Common myeloid progenitor, CD34-positive (primary cell): ENCODE results near the gene VSIG10L2.

Experiments used
- CTCF ChIA-PET: fragments of 350-600 bp; sonication (Branson Sonifier 250); formaldehyde crosslinking; loops from one replicate; lab custom pipeline; 2021; ENCODE audit warnings: antibody characterized with exemption; lab: Charles Lee
- POLR2A ChIA-PET: fragments of 350-600 bp; sonication (Branson Sonifier 250); formaldehyde crosslinking; loops from one replicate; lab custom pipeline; 2021; ENCODE audit warnings: antibody characterized with exemption; lab: Charles Lee
- DNase-seq, 3 donors: peaks; one replicate each; pipeline versions ENCODE4 v3.0.0 to v3.0.0-alpha.2; 2013
- H3K27ac ChIP-seq, 2 experiments: 1 replicate in 1 of 2; 2 replicates in 1 of 2; pipeline ENCODE4 v1.7.0; 2013; ENCODE audit warnings: inconsistent platforms in 2 of 2, low read length in 2 of 2, mild to moderate bottlenecking in 2 of 2, low read depth in 1 of 2, moderate library complexity in 1 of 2; ENCODE audit not compliant: severe bottlenecking in 2 of 2, insufficient read depth in 1 of 2, poor library complexity in 1 of 2
- H3K27me3 ChIP-seq, 5 experiments: replicated peaks in 2 of 5; 1 replicate in 3 of 5; 2 replicates in 2 of 5; pipeline versions ENCODE4 v1.6.1 to v1.7.0; 2013; ENCODE audit warnings: low read length in 4 of 5, mild to moderate bottlenecking in 2 of 5, moderate library complexity in 2 of 5, inconsistent platforms in 1 of 5; ENCODE audit not compliant: insufficient read depth in 5 of 5, control insufficient read depth in 4 of 5
- H3K36me3 ChIP-seq, 4 experiments: 1 replicate in 2 of 4; 2 replicates in 2 of 4; pipeline versions ENCODE4 v1.6.1 to v1.7.0; 2013; ENCODE audit warnings: low read length in 3 of 4, control low read depth in 1 of 4, mild to moderate bottlenecking in 1 of 4; ENCODE audit not compliant: control insufficient read depth in 4 of 4, insufficient read depth in 4 of 4
- H3K4me1 ChIP-seq, 4 experiments: 1 replicate in 3 of 4; 2 replicates in 1 of 4; pipeline versions ENCODE4 v1.6.1 to v1.7.1; 2013; ENCODE audit warnings: low read length in 3 of 4, mild to moderate bottlenecking in 3 of 4, control low read depth in 1 of 4, inconsistent platforms in 1 of 4, moderate library complexity in 1 of 4; ENCODE audit not compliant: control insufficient read depth in 4 of 4, insufficient read depth in 4 of 4; ENCODE audit errors: control extremely low read depth in 1 of 4
- H3K4me3 ChIP-seq, 7 experiments: 1 replicate in 4 of 7; 2 replicates in 3 of 7; pipeline versions ENCODE4 v1.5.1 to v1.7.0; 2013; ENCODE audit warnings: mild to moderate bottlenecking in 7 of 7, low read length in 6 of 7, moderate library complexity in 6 of 7, inconsistent platforms in 2 of 7, low read depth in 2 of 7, control low read depth in 1 of 7; ENCODE audit not compliant: insufficient read depth in 4 of 7, control insufficient read depth in 1 of 7; ENCODE audit errors: extremely low read depth in 1 of 7
- H3K9me3 ChIP-seq, 5 experiments: 1 replicate in 4 of 5; 2 replicates in 1 of 5; pipeline versions ENCODE4 v1.6.1 to v1.7.1; 2013; ENCODE audit warnings: low read length in 4 of 5, mild to moderate bottlenecking in 2 of 5, inconsistent platforms in 1 of 5, low read depth in 1 of 5, moderate library complexity in 1 of 5; ENCODE audit not compliant: control insufficient read depth in 4 of 5, insufficient read depth in 2 of 5; ENCODE audit errors: control extremely low read depth in 1 of 5
- WGBS: methylation state at CpG from one replicate; pipeline ENCODE4 v1.1.5; 2013; ENCODE audit not compliant: insufficient coverage; 5-methylcytosine and 5-hydroxymethylcytosine counted together

The VSIG10L2 gene

DNA sequence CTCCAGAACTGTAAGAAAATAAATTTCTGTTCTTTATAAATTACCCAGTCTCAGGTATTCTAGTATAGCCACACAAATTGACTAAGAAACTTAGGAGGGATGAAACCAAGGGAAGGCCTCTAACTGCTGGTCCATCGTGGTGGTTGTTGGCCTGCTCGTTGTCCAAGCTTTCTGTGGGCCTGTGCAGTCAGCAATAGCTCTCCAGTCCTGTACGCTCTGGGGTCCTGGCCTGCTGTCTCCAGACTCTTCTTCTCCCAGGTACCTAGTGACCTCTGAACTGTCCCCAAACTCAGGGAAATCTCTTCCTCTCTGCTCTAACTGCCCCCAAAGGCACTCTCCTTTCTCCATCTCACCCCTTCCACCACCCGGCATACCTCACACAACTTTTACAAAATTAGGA, 5.7 kb upstream of the VSIG10L2 start:
- peaks cover 0 to 14% (median 3%) of the 10 kb centered on the region in 5 experiments for H3K27me3 ChIP-seq
- no peak overlapping the region for H3K4me3 ChIP-seq
- no peaks in the 10 kb centered on the region for H3K9me3 ChIP-seq
- no peak overlapping the region for H3K27ac ChIP-seq
- H3K4me1 ChIP-seq, result peaks cover 0 to 2% (median 0%) of the 10 kb centered on the region in 4 experiments
- H3K36me3 ChIP-seq, result no peaks in the 10 kb centered on the region
- POLR2A ChIA-PET, result no interaction called here
- CTCF ChIA-PET, result interaction anchor here (0.6 to 2.7 kb wide), 3 partner anchors 253 to 628 kb away, joined by 4 to 17 read pairs (median 5); no protein-coding TSS in a partner anchor
- 95% methylated on average over 3 of the region's 4 CpGs for WGBS
- no peak for DNase-seq

DNA sequence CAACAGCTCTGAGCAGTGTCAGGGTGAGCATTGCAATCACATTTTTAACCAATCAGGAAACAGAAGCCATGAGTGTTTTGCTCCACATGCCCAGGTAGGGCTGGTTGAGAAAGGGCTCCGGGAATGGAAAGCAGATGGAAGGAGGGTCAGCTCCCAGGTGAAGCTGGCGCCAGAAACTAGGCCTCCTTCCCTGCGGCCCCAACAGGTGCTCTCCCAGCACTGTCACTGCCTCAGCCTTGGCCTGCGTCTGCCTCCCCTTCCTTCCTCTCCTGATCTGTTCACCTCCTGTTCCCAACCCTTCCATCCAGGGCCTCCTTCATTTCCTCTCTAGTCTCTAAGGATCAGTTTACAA, 4.6 kb upstream of the VSIG10L2 start:
- Histone ChIP-seq H3K9me3 (no peaks in the 10 kb centered on the region), H3K4me1 (peaks cover 0 to 2% (median 0%) of the 10 kb centered on the region in 4 experiments), H3K27ac (no peak overlapping the region), H3K4me3 (no peak overlapping the region), H3K36me3 (no peaks in the 10 kb centered on the region), H3K27me3 (peaks cover 0 to 12% (median 3%) of the 10 kb centered on the region in 5 experiments)
- WGBS, result 100% methylated on average over 2 of the region's 4 CpGs
- CTCF ChIA-PET, result interaction anchor here (0.8 to 3.9 kb wide), 5 partner anchors 16 to 260 kb away, joined by 3 to 28 read pairs (median 4); no protein-coding TSS in a partner anchor
- POLR2A ChIA-PET, result no interaction called here
- no peak for DNase-seq

DNA sequence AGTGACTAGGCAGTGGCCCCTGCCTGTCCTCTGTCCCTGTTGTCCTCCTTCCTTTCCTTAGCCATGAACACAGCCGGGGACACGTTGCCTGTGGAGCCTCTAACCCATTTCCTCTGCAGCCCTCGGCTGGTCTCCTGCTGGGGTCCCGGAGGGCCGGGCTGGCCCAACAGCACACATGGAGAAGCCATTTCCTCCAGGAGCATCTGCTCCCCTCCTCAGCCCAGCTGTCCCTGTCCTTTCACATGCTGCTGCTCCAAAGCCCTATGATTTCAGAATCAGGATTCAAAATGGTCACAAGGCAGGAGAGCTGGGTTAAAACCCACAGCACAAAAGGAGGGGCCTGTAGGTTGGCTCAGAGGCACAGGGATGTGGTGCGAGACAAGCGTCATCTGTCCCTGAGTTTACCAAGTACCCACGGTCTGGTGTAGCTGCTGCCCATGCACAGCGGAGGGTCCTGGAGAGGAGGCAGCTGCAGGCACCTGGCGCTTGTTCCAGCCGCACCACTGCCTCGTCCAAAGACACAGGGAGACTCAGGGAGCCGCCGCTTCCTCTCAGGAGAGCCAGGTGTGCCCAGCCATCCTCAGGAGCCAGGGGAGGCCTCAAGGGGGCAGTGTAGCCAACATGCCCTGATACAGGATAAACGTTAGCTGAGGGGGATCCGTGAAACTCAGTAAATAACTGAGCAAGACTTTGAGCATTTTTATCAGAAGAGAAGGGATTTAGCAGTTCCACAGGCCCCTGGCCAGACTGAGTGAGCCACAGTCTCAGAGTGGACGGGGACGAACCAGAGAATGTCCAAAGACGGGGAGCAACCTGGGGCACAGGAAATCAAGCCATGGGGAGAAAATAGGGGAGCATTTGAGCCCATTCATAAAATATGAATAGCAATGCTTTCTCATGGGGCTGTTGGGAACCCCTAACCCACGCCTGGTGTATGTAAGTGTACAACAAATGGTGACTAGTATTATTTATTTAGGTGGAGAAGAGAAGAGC, 3.9 kb upstream of the VSIG10L2 start:
- ChIA-PET POLR2A (no interaction called here), CTCF (interaction anchor here (0.6 to 3.9 kb wide), 8 partner anchors 9 to 256 kb away, joined by 3 to 28 read pairs (median 4); no protein-coding TSS in a partner anchor)
- Histone ChIP-seq H3K4me1 (peaks cover 0 to 2% (median 0%) of the 10 kb centered on the region in 4 experiments), H3K36me3 (no peaks in the 10 kb centered on the region), H3K27me3 (peaks cover 0 to 12% (median 3%) of the 10 kb centered on the region in 5 experiments), H3K4me3 (no peak overlapping the region), H3K27ac (no peak overlapping the region), H3K9me3 (no peaks in the 10 kb centered on the region)
- peak; percentile 14 to 46 (median 27) for DNase-seq
- 35% methylated on average over 19 of the region's 20 CpGs for WGBS

DNA sequence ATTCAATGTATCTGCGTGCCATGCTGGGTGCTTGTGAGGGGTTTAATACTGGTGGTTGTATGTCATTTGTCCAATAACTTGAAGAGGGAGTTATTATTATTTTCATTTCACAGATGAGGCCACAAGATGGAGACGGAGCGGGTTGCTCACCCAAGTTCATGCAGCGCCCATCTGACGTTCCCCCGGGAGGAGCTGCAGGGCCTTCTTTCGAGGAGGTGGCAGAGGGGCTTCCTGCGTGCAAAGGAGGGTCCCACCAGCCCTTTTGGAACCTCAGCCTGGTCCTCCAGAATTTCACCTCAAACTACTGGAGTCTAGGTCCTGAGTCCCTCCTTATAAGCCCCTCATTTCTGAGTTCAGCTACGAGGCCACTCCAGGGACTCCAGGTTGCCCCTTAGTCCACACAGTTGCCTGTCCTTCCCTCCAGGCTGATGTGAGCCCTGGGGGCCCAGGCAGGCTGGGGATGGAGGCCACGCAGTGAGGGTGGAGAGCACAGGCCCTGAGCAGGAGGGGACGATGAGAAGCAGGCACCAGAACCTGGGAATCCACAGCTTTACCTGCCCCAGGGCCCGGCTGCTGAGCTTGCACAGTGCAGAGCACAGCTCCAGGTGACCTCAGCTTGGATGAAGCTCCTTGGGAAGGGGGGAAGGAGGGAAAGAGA, 2.9 kb upstream of the VSIG10L2 start:
- H3K4me3 ChIP-seq, result no peak overlapping the region
- H3K36me3 ChIP-seq, result no peaks in the 10 kb centered on the region
- H3K4me1 ChIP-seq, result peaks cover 0 to 2% (median 0%) of the 10 kb centered on the region in 4 experiments
- no peak for DNase-seq
- peaks cover 0 to 12% (median 3%) of the 10 kb centered on the region in 5 experiments for H3K27me3 ChIP-seq
- CTCF ChIA-PET, result interaction anchor here (0.9 to 3.9 kb wide), 6 partner anchors 8 to 597 kb away, joined by 3 to 28 read pairs (median 3); no protein-coding TSS in a partner anchor
- POLR2A ChIA-PET, result no interaction called here
- WGBS, result 81% methylated on average over 8 of the region's 12 CpGs
- no peak overlapping the region for H3K27ac ChIP-seq
- H3K9me3 ChIP-seq, result no peaks in the 10 kb centered on the region

DNA sequence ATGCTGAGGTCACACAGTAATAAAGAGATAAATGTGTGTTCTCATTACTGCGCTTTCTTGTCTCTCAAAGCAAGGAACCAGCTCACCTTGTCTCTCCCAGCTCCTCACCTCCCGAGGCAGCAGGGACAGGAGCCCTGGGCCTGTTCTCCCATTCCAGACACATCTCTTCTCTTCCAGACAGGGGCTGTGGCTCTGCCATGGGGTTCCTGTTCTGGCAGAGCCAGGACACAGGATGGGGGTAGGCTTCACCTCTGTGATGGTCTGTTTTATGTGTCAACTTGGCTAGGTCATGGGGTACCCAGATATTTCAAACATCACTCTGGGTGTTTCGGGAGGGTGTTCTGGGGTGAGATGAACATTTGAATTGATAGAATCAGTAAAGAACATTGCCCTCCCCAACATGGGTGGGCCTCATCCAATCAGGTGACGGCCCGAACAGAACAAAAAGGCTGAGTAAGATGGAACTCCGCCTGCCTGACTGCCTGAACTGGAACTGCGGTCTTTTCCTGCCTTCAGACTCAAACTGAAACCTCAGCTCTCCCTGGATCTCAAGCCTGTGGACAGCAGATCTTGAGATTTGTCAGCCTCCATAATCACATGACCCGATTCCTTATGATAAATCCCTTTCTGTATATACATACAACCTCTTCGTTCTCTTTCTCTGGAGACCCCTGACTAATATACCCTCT, 2.0 kb upstream of the VSIG10L2 start:
- ChIA-PET POLR2A (no interaction called here), CTCF (interaction anchor here (0.7 to 3.9 kb wide), 5 partner anchors 21 to 598 kb away, joined by 3 to 28 read pairs (median 3); no protein-coding TSS in a partner anchor)
- Histone ChIP-seq H3K4me3 (no peak overlapping the region), H3K9me3 (no peaks in the 10 kb centered on the region), H3K27ac (no peak overlapping the region), H3K4me1 (no peaks in the 10 kb centered on the region), H3K27me3 (peaks cover 0 to 12% (median 3%) of the 10 kb centered on the region in 5 experiments), H3K36me3 (no peaks in the 10 kb centered on the region)
- WGBS, result 88% methylated on average over 7 of the region's 9 CpGs
- DNase-seq, result no peak

DNA sequence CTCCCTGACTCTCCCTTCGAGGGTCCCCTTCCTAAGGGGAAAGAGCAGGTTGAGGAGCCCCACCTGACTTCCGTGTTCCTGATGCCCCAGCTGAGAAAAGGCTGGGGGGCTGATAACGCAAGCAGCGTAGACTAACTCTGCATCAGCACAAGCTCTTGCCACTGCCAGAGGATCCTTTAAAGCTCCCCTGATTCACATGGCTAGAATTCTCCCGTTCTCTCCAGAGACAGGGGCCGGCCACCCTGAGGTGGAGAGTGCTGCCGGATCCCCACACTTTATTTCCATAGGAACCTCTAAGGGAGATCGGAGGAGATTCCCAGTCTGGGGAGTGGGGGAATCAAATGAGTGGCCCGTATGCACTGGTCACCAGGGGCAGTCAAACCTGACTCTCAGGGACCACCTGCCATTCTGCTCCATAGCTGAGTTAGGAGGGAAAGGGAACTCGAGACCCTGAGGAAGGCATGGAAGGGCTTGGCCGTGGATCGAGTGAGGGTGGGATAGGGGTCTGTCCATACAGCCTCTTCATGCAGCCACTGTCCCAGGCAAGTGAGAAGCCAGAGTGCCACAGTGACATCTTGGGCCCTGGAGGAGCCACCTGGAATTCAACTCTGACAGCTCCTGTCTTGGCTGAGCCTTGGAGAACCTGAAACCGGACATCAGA, 1.4 kb upstream of the VSIG10L2 start:
- CTCF ChIA-PET, result interaction anchor here (0.8 to 3.9 kb wide), 3 partner anchors 20 to 249 kb away, joined by 3 to 28 read pairs (median 3); no protein-coding TSS in a partner anchor
- DNase-seq, result no peak
- no peak overlapping the region for H3K4me3 ChIP-seq
- no peaks in the 10 kb centered on the region for H3K4me1 ChIP-seq
- POLR2A ChIA-PET, result no interaction called here
- H3K27ac ChIP-seq, result no peak overlapping the region
- WGBS, result 78% methylated on average over 11 of the region's 13 CpGs
- no peaks in the 10 kb centered on the region for H3K36me3 ChIP-seq
- H3K27me3 ChIP-seq, result peaks cover 0 to 12% (median 3%) of the 10 kb centered on the region in 5 experiments
- H3K9me3 ChIP-seq, result no peaks in the 10 kb centered on the region
